Keratinocyte (primary cell): ENCODE results near the gene GSTM1.

Experiments
- CTCF ChIP-seq, 3 experiments: IDR thresholded peaks in 1 of 3; conservative IDR thresholded peaks in 1 of 3; optimal IDR thresholded peaks in 1 of 3; 2 replicates in 2 of 3; 3 replicates in 1 of 3; pipeline versions ENCODE3 to v1.5.1; 2011; ENCODE audit warnings: low read length in 3 of 3, mild to moderate bottlenecking in 3 of 3, moderate library complexity in 2 of 3, control low read depth in 1 of 3, inconsistent platforms in 1 of 3; ENCODE audit not compliant: insufficient read depth in 2 of 3; ENCODE audit errors: extremely low read depth in 1 of 3
- EZH2 ChIP-seq: IDR thresholded peaks from one replicate; pipeline ENCODE4 v1.6.1; 2012; ENCODE audit warnings: inconsistent platforms, mild to moderate bottlenecking, low read length, moderate library complexity

GRCh38 chr1:109643385-109644230, 44.0 kb upstream of the GSTM1 start:
- TF ChIP-seq CTCF (optimal IDR thresholded peaks at IDR 0.05 in 1 of 3, IDR thresholded peaks at IDR 0.05 in 1 of 3, conservative IDR thresholded peaks at IDR 0.05 in 1 of 3; ENCODE audit: extremely low read depth in 1 of 3, insufficient read depth in 2 of 3, low read length in 3 of 3) (peak; percentile 82 to 96 (median 92)), EZH2 (no peak)
